ENCODE measurements around the gene NEK6. TPM values are rescaled to one million over a fixed set of nuclear protein-coding genes. Genes with fewer than 3 reads are reported as not detected.

Gene NEK6
- total and polyA plus RNA-seq, 12 donors, result 4.0 to 27.2 (median 15.1) TPM

DNA sequence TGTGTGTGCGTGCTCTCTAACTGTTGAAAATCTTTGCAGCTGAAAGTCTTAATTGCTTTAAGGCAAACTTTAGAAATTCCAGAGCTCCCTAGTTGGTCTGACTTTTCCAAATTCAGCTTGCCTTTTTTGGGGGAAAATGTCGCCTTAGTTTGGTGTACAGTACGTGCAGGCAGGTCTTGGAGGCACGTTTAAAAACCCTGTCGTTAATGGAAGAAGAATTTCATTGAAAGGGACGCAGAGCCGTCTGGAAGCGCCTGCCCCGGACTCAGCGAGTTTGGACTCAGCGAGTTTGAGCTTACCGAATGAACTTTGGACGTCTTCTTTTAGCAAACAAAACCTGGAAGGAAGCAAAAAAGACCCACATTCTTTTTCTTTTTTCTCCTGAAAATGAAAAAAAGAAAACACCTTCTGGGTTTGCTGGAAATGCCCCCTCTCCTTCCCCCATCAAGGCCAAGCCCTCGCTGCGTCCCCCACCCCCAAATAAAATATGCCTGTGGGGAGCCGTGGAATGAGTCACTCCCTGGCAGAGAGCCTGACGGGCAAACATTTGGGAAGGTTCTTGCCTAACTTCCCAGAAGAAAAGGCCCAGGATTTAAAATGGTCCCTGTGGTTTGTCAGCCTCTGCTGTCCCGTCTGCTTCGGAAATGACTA is 1.5 kb downstream of the NEK6 start:
- H3K4me3 ChIP-seq, result peak overlapping the region in 2 of 4 donors; percentile 25 to 56
- H3K27me3 ChIP-seq, result no peaks in the 10 kb centered on the region
- no peaks in the 10 kb centered on the region for H3K36me3 ChIP-seq (replicated peaks in 1 of 2)
- no peak for TF ChIP-seq POLR2A (IDR thresholded peaks at IDR 0.05)
- TF ChIP-seq, protein P1, sequence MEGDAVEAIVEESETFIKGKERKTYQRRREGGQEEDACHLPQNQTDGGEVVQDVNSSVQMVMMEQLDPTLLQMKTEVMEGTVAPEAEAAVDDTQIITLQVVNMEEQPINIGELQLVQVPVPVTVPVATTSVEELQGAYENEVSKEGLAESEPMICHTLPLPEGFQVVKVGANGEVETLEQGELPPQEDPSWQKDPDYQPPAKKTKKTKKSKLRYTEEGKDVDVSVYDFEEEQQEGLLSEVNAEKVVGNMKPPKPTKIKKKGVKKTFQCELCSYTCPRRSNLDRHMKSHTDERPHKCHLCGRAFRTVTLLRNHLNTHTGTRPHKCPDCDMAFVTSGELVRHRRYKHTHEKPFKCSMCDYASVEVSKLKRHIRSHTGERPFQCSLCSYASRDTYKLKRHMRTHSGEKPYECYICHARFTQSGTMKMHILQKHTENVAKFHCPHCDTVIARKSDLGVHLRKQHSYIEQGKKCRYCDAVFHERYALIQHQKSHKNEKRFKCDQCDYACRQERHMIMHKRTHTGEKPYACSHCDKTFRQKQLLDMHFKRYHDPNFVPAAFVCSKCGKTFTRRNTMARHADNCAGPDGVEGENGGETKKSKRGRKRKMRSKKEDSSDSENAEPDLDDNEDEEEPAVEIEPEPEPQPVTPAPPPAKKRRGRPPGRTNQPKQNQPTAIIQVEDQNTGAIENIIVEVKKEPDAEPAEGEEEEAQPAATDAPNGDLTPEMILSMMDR (IDR thresholded peaks at IDR 0.05), result no peak
- 17 to 32% (median 26%) methylated on average over 19 of the region's 19 CpGs for WGBS, 4 donors
- peaks cover 7 to 39% of the 10 kb centered on the region in 2 donors for H3K4me1 ChIP-seq (replicated peaks in 1 of 2)
- intact Hi-C loops (cut with DNase I), result no loop called here
- H3K9me3 ChIP-seq (replicated peaks in 1 of 3), result no peaks in the 10 kb centered on the region
- peak in 6 of 7 donors; percentile 57 to 79 (median 74) for DNase-seq
- H3K27ac ChIP-seq, result peak overlapping the region; percentile 33 to 92 (median 63)

DNA sequence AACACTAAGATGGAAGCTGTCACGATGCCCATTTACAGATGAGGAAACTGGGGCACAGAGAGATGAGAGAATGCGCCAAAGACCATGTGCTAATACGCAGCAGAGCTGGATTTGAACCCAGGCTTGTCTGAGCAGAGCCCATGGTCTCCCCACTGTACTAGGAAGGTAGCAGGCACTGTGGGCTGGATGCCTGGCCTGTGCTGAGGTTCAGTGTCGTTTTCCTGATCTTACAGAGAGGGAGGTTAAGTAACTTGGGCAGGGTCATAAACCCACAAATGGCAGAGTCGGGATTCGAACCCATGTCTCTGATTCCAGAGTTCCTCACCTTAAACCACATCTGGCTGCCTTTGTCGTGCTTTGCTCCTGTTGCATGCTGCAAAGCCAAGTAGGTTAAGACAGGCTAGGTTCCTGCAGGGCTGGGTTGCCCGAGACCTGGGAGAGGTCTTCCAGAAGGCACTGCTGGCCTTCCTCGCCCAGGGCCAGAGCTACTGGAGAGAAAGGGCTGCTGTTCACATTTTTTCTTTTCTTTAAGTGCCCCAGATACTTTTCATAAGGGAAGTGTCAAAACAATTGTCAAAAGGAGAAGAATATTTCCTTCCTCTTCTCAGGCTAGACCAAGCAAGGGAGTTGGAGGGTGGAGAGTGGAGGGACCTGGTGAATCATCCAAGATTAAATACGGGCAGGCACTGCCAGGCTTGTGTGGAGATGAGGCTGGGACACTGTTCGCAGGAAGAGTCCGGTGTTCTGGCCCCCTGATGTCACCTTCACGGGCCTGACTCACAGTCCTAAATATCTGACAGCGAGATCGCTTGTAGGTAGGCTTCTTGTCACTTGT is 3.2 kb downstream of the NEK6 start:
- intact Hi-C loops (cut with DNase I), result no loop called here
- Histone ChIP-seq H3K4me3 (peak overlapping the region in 1 of 4 donors; percentile 24), H3K36me3 (replicated peaks in 1 of 2) (no peaks in the 10 kb centered on the region), H3K27me3 (no peaks in the 10 kb centered on the region), H3K4me1 (replicated peaks in 1 of 2) (peaks cover 7 to 39% of the 10 kb centered on the region in 2 donors), H3K27ac (peak overlapping the region in 2 of 5 donors; percentile 74 to 84), H3K9me3 (replicated peaks in 1 of 3) (no peaks in the 10 kb centered on the region)
- 54 to 60% (median 58%) methylated on average over 14 to 15 of the region's 15 CpGs for WGBS, 4 donors
- DNase-seq, result peak in 4 of 7 donors; percentile 39 to 53 (median 44)
- TF ChIP-seq, protein P1 (IDR thresholded peaks at IDR 0.05), result no peak
- TF ChIP-seq POLR2A (IDR thresholded peaks at IDR 0.05), result no peak

DNA sequence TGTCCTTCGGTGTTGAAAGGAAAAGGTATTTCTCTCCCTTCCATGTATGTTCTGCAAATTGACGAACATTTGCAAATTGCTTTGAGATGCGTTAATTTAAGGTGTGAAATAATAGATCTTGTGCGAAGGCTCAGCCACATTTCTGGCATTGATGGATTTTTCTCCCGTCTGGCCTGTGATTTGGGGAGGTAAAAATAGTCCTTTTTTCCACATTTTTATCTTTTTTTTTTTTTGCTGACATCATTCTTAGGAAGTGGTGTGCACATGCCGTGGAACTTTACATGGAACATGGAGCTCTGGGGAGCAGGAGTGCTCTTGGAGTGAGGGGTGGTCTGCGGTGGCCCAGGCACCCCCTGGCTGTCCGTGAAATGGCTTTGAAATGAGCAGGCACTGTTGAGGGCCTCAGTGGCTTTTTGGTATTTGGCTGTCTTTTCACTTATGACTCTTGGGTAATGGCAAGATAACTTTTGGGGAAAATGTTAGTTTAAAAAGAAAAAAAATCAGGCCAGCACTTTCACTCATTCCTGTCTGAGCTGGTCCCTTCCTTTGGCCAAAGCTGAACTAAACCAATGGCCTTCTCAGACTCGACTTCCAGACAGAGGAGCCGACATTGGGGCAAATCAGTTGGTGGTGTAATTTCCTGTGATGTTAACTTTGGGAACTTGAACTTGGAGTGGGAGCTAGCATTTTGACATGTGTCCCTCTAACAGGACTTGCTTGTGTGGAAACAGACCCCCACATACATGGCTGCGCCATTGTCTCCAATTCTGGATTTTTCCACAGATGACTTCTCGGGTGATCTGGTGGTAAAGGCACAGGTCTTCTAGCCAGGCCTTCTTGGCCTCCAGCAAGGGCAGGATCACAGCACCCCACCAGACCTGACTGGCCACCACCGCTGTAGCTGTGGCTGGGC is 4.2 kb downstream of the NEK6 start:
- Histone ChIP-seq H3K9me3 (replicated peaks in 1 of 3) (no peaks in the 10 kb centered on the region), H3K4me1 (replicated peaks in 1 of 2) (peaks cover 7 to 39% of the 10 kb centered on the region in 2 donors), H3K36me3 (replicated peaks in 1 of 2) (no peaks in the 10 kb centered on the region), H3K27ac (peak overlapping the region in 2 of 5 donors; percentile 74 to 84), H3K27me3 (no peaks in the 10 kb centered on the region), H3K4me3 (peak overlapping the region in 1 of 4 donors; percentile 24)
- intact Hi-C loops (cut with DNase I), result no loop called here
- TF ChIP-seq, protein P1 (IDR thresholded peaks at IDR 0.05), result no peak
- no peak for TF ChIP-seq POLR2A (IDR thresholded peaks at IDR 0.05)
- no peak for DNase-seq
- WGBS, 4 donors, result 65 to 74% (median 69%) methylated on average over 12 to 13 of the region's 13 CpGs

DNA sequence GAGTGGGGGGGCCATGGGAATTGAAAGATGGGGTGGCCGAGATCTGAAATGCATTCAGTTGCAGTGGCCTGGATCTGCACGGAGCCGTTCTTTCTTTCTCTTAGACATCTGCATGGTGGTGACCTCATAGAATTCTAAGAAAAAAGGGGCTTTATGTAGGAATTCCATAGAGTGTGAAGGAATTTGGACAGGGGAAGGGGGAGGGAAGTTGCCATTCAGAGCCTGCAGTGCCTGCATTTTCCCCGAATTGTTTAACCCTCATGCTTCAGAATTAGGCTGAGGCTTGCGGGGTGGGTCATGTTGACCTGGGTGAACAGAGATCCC is 4.9 kb downstream of the NEK6 start:
- Histone ChIP-seq H3K4me1 (replicated peaks in 1 of 2) (peaks cover 7 to 41% of the 10 kb centered on the region in 2 donors), H3K27me3 (no peaks in the 10 kb centered on the region), H3K4me3 (no peak overlapping the region), H3K9me3 (replicated peaks in 1 of 3) (no peaks in the 10 kb centered on the region), H3K27ac (peak overlapping the region in 2 of 5 donors; percentile 27 to 84), H3K36me3 (replicated peaks in 1 of 2) (no peaks in the 10 kb centered on the region)
- 75 to 79% (median 77%) methylated on average over 5 of the region's 5 CpGs for WGBS, 4 donors
- DNase-seq, result no peak
- intact Hi-C loops (cut with DNase I), result no loop called here
- no peak for TF ChIP-seq POLR2A (IDR thresholded peaks at IDR 0.05)
- TF ChIP-seq, protein P1 (IDR thresholded peaks at IDR 0.05), result no peak

All from adrenal gland (tissue), 12 donors.